ENCODE results near the gene ZBTB9. TPM values are rescaled to one million over a fixed set of nuclear protein-coding genes. Genes with fewer than 3 reads are reported as not detected.

Gene ZBTB9
- total RNA-seq, 1 donor from 2014 or later: 4.1 TPM

DNA sequence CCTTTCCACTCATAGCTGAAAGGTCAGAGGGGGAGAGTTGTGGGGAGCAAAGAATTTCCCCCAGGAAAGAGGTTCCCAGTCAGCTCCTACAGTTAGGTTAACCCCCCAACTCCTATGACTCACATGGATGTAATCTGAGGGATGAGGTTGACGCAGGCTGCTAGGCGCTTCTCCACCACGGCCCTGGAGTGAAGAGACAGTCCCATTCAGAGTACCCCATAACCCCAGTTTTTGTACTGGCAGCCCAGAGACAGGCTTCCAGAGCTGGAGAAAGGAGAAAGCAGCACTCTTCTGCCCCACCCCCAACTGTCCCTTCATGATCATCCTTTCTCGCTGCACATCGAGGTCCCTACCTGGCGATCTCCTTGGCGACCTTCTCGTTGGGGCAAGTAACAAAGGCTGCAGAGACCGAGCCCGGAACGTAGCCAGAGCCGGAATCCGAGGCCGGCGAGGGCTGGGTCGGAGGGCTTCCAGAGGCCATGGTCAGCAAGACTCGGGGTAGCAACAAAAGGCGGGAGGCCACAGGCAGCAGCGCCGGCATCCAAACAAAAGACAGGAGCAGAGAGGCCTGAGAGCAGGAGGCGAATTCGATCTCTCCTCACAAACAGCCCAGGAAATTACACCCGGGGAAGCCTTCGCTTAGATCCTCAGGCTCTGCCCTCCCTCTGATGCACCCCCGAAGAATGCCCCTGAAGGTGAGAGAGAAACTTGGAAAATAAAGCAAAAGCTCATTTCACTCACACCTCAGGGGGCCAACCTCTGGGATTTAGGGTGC, 37.1 kb upstream of the ZBTB9 start:
- ATAC-seq (no peak), DNase-seq (ENCODE audit: missing footprints) (no peak)
- intact Hi-C loops (cut with DNase I): loop anchor here (10.0 kb wide), 2 partner anchors 133 to 277 kb away; partner anchors contain the start of genes PFDN6 and WDR46

DNA sequence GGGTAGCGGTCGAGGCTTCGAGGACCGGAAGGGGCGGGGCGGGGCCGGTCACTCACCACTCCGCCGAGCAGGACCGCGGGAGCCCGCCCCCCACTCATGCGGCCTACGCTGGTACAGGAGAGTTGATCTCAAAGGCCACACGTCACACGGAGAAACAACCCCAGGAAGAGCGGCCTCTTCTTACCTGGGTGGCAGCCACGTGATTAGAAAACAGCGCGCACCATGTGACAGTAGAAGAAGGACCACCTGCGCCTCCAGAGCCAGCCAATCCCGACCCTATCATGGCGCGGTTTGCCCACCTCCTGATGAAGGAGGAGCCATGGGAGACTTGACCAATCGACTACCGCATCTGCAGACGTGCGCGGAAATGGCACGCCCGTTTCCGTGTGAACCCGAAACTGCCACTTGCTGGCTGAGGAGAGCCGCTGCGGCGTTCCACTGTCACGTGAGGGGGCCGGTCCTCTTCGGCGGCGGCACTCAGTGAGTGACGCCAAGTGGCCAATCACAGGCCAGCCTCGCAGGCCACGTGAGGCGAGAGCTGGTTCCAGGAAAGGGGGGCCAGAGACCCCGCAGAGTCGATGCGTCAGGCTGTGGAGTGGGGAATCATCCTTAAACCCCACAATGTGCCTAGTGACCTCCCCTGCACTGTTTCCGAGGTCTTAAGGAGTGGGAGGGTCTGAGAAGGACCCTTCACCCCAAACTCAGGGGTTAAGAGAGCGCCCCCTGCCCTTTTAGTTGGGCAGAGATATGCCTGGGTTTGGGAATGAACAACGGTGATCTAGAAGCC, 36.3 kb upstream of the ZBTB9 start, which contains the start of gene CUTA:
TSS of gene CUTA (minus strand) at position 205 of the 787 bp plus-strand sequence. CDS start at position 98, 107 bp downstream.
- DNase-seq (ENCODE audit: missing footprints) (peak; percentile 99), ATAC-seq (peak; percentile 95)
- intact Hi-C loops (cut with DNase I): loop anchor here (10.0 kb wide), 2 partner anchors 133 to 277 kb away; partner anchors contain the start of genes PFDN6 and WDR46

DNA sequence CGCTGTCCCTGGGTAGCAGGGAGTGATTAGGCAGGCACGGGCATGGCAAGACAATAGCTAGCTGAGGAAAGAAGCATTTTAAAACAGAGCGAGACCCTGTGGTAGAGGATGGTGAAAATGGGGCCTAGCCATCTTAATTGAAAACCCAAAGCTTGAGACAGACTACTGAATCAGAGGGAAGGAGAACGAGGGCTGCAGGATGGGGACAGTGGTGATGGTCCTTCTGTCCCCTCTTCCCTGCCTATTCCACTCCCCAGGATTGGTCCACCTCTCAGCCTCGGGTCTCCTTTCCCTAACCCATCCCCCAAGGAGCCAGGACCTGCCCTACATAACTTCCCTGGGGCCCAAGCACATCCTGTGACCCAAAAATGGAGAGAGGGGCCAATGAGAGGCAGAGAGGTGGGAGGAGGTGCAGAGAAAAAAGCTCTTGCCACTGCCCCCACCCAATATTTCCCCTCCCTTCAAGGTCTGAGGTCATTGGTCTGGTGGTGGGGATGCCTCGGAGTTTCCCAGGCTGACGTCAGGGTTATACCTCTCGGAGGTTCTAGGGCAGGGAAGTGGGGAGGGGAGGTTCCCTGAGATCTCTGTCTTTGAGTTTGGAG, 35.6 kb upstream of the ZBTB9 start:
- ATAC-seq: no peak
- intact Hi-C loops (cut with DNase I): loop anchor here (10.0 kb wide), 2 partner anchors 134 to 276 kb away; partner anchors contain the start of genes PFDN6 and WDR46

DNA sequence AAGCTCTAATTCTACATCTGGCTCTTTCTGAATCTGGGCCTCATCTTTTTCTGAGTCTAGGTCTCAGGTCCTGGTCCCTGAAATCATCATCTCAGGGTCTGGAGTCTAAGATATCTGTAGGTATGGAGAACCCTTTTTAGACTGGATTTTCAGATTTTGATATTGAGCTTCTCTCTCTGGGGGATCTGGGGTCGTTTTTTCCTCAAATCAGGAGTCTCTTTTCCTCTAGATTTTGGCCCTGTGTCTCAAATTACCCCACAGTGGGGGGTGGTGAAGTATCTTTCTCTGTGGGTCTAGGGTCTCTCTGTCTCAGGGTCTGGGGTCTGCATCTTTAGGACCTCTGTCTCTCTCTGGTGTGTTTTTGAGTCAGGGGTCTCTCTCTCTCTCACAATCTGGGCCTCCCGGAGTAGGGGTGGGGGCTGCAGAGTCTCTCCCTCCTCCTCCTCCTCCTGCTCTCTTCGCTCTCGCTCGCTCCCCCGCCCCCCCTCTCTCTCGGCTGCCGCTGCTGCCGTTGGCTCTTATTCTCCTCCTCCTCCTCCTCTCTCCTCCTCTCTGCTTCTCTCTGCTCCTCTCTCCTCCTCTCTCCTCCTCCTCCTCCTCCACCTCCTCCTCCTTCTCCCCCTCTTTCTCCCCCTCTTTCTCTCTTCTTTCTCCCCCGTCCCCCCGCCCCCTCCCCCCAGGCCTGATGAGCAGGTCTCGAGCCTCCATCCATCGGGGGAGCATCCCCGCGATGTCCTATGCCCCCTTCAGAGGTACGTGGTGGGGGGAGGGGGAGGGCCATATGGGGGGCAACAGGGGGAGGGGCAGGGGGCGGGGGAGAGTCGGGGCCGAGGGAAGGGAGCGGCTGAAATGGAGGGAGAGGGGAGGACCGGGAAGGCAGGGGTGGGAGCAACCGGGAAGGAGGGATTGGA, 34.5 kb upstream of the ZBTB9 start, which contains the start of gene SYNGAP1:
TSS of gene SYNGAP1 (plus strand) at position 486 of the 911 bp plus-strand sequence. CDS start at position 686, 200 bp downstream.
- intact Hi-C loops (cut with DNase I): loop anchor here (10.0 kb wide), 3 partner anchors 135 to 275 kb away; partner anchors contain the start of genes PFDN6 and WDR46
- DNase-seq (ENCODE audit: missing footprints) (peak; percentile 82), ATAC-seq (peak; percentile 14)

More for the DNA sequence above, 35.6 kb upstream of the ZBTB9 start:
- DNase-seq (ENCODE audit: missing footprints): no peak

DNA sequence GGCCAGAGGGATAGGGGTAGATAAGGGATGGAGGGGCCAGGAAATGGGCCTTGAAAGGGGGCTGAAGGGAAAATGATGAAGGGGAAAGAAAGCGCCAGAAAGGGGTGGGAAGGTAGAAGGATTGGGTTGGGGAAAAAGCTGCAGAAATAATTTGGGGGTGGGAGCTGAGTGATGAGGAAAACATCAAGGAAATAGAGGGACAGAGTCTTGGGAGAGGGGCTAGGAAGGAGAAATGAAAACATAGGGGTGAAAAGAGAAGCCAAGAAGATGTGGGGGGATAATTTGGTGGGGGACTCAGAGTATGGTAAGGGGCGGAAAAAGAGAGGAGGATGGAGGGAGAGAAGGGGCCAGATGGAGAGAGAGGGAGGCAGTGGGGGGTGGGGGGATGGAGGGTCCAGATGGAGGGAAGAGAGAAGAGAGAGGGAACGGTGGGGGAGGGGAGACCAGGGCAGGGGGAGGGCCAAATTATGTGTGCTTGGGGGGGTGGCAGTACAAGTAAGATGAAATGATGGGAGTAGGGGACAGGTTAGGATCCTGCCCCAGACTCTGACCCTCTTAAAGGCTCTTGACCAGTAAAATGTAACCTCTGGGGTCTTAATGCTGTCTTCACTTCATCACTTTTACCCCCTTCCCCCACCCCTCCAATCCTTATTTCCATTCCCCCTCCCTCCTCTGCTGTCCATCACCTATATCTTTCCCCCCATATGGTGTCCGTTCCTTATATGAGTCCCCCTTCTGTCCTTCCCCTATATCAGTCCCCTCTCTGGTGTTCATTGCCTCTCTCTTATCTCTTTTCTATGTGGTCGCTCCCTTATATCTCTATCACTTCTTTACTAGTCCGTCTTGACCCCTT, 33.7 kb upstream of the ZBTB9 start:
- DNase-seq (ENCODE audit: missing footprints) (no peak), ATAC-seq (no peak)
- intact Hi-C loops (cut with DNase I): loop anchor here (10.0 kb wide), 1 partner anchor 154 kb away; no protein-coding TSS in a partner anchor

DNA sequence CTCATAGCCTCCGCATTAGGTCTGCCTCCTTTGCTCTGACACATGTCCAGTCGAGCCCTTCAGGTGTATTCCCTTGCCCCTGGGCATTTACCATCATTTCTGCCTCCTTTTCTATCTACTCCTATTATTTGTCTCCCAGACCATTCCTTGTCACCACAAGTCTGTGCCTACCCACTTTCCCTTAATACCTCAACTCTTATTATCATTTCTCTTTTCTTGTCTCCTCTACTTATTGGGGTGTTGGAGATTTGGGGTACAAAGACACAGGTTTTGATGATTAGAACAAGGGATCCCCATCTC, 33.1 kb upstream of the ZBTB9 start:
- intact Hi-C loops (cut with DNase I): loop anchor here (10.0 kb wide), 1 partner anchor 154 kb away; no protein-coding TSS in a partner anchor
- DNase-seq (ENCODE audit: missing footprints): no peak
- no peak for ATAC-seq

- ATAC-seq (no peak), DNase-seq (ENCODE audit: missing footprints) (no peak)
- intact Hi-C loops (cut with DNase I): loop anchor here (2.0 to 10.0 kb wide), 2 partner anchors 33 to 151 kb away; partner anchors contain the start of gene KIFC1
These were observed 30.6 kb upstream of the ZBTB9 start for GRCh38 chr6:33423777-33424176.

- DNase-seq (ENCODE audit: missing footprints) (no peak), ATAC-seq (no peak)
- intact Hi-C loops (cut with DNase I): loop anchor here (2.0 to 10.0 kb wide), 2 partner anchors 34 to 150 kb away; partner anchors contain the start of gene KIFC1
These were observed 29.3 kb upstream of the ZBTB9 start for GRCh38 chr6:33424855-33425667.

- intact Hi-C loops (cut with DNase I): loop anchor here (2.0 to 10.0 kb wide), 2 partner anchors 35 to 149 kb away; partner anchors contain the start of gene KIFC1
- DNase-seq (ENCODE audit: missing footprints) (peak; percentile 89), ATAC-seq (peak; percentile 87)
These were observed 28.5 kb upstream of the ZBTB9 start for GRCh38 chr6:33425668-33426577.

GRCh38 chr6:33426590-33427511, 27.5 kb upstream of the ZBTB9 start:
- ATAC-seq: no peak
- DNase-seq (ENCODE audit: missing footprints): no peak
- intact Hi-C loops (cut with DNase I): loop anchor here (10.0 kb wide), 1 partner anchor 148 kb away; no protein-coding TSS in a partner anchor

GRCh38 chr6:33427585-33428223, 26.7 kb upstream of the ZBTB9 start:
- intact Hi-C loops (cut with DNase I): loop anchor here (10.0 kb wide), 1 partner anchor 147 kb away; no protein-coding TSS in a partner anchor
- DNase-seq (ENCODE audit: missing footprints) (peak; percentile 79), ATAC-seq (no peak)

DNA sequence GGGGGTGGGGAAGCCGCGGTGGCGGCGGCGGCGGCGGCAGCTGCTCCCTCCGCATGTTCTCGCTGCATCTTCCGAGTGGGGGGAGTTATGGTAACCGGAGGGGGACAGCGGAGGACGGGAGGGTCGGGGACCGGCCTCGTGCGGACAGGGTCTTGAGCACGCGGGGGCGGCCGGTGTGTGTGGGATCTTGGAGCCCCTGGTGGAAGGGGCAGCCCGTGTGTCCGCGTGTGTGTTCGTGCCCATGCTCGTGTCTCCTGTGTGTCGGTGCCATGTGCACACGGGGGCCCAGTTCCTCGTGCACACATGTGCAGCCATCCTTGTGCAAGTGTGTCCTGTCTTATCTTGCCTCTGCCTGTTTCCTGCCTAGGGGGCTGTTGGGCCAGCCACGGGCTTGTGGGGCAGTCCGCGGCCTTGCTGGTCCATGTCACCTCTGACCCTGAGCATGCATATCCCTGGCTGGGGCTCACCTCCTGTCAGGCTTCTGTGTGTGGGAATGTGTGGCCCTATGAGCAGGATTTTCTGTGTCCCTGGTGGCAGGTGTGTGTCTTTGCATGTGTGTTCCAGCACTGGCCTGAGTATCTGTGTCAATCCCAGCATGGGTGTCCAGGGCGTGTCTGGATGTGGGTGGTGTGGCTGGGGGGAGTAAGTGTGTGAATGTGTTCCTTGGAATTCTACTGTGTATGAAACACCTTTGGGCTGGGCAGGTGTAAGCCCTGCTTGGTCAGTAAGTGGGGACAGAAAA, 26.0 kb upstream of the ZBTB9 start:
- intact Hi-C loops (cut with DNase I): loop anchor here (10.0 kb wide), 1 partner anchor 146 kb away; no protein-coding TSS in a partner anchor
- no peak for ATAC-seq
- DNase-seq (ENCODE audit: missing footprints): peak; percentile 55

All from Right ventricle myocardium inferior (tissue), 1 donor.